Measurements from ENCODE around the gene SYCE3.

Gene SYCE3

GRCh38 chr22:50530877-50531545 lies 31.7 kb downstream of the SYCE3 start:
- H3K4me3 Mint-ChIP-seq: peak overlapping the region; percentile 94
- H3K27me3 Mint-ChIP-seq (ENCODE audit: low read depth): no peaks in the 10 kb centered on the region
- no peaks in the 10 kb centered on the region for H3K9me3 Mint-ChIP-seq
- peaks cover 13% of the 10 kb centered on the region for H3K36me3 Mint-ChIP-seq (ENCODE audit: low read depth)
- H3K27ac Mint-ChIP-seq: peak overlapping the region; percentile 99
- DNase-seq (ENCODE audit: low spot score): peak; percentile 86
- H3K4me1 Mint-ChIP-seq (ENCODE audit: low read depth): peaks cover 41% of the 10 kb centered on the region

GRCh38 chr22:50530580-50530876 lies 32.2 kb downstream of the SYCE3 start:
- H3K27ac Mint-ChIP-seq: peak overlapping the region; percentile 99
- no peaks in the 10 kb centered on the region for H3K9me3 Mint-ChIP-seq
- peak overlapping the region; percentile 94 for H3K4me3 Mint-ChIP-seq
- no peak for DNase-seq (ENCODE audit: low spot score)
- no peaks in the 10 kb centered on the region for H3K27me3 Mint-ChIP-seq (ENCODE audit: low read depth)
- H3K36me3 Mint-ChIP-seq (ENCODE audit: low read depth): peaks cover 13% of the 10 kb centered on the region
- peaks cover 41% of the 10 kb centered on the region for H3K4me1 Mint-ChIP-seq (ENCODE audit: low read depth)

GRCh38 chr22:50529897-50530579 lies 32.7 kb downstream of the SYCE3 start, which contains the start of gene TYMP:
TSS of gene TYMP (minus strand) at chr22:50530012. CDS start at chr22:50529709, 303 bp downstream.
- no peaks in the 10 kb centered on the region for H3K9me3 Mint-ChIP-seq
- no peaks in the 10 kb centered on the region for H3K27me3 Mint-ChIP-seq (ENCODE audit: low read depth)
- peak within 1 kb of the TSS; percentile 94 for H3K4me3 Mint-ChIP-seq
- peaks cover 13% of the 10 kb centered on the region for H3K36me3 Mint-ChIP-seq (ENCODE audit: low read depth)
- peak within 1 kb of the TSS; percentile 99 for H3K27ac Mint-ChIP-seq
- peak; percentile 82 for DNase-seq (ENCODE audit: low spot score)
- H3K4me1 Mint-ChIP-seq (ENCODE audit: low read depth): peaks cover 41% of the 10 kb centered on the region

- Mint-ChIP-seq H3K4me3 (peak overlapping the region; percentile 66), H3K27ac (peak overlapping the region; percentile 55), H3K36me3 (ENCODE audit: low read depth) (peaks cover 18% of the 10 kb centered on the region), H3K27me3 (ENCODE audit: low read depth) (no peaks in the 10 kb centered on the region), H3K9me3 (no peaks in the 10 kb centered on the region), H3K4me1 (ENCODE audit: low read depth) (peaks cover 44% of the 10 kb centered on the region)
- no peak for DNase-seq (ENCODE audit: low spot score)
Observed at GRCh38 chr22:50529416-50529896, 33.3 kb downstream of the SYCE3 start.

- H3K27ac Mint-ChIP-seq: peak overlapping the region; percentile 82
- peaks cover 41% of the 10 kb centered on the region for H3K4me1 Mint-ChIP-seq (ENCODE audit: low read depth)
- no peaks in the 10 kb centered on the region for H3K9me3 Mint-ChIP-seq
- DNase-seq (ENCODE audit: low spot score): no peak
- H3K36me3 Mint-ChIP-seq (ENCODE audit: low read depth): peaks cover 20% of the 10 kb centered on the region
- no peaks in the 10 kb centered on the region for H3K27me3 Mint-ChIP-seq (ENCODE audit: low read depth)
- H3K4me3 Mint-ChIP-seq: peak overlapping the region; percentile 82
Observed at GRCh38 chr22:50528682-50529415, 33.9 kb downstream of the SYCE3 start.

- H3K4me1 Mint-ChIP-seq (ENCODE audit: low read depth): peaks cover 34% of the 10 kb centered on the region
- H3K27ac Mint-ChIP-seq: peak overlapping the region; percentile 82
- DNase-seq (ENCODE audit: low spot score): no peak
- no peaks in the 10 kb centered on the region for H3K27me3 Mint-ChIP-seq (ENCODE audit: low read depth)
- peaks cover 25% of the 10 kb centered on the region for H3K36me3 Mint-ChIP-seq (ENCODE audit: low read depth)
- no peaks in the 10 kb centered on the region for H3K9me3 Mint-ChIP-seq
- H3K4me3 Mint-ChIP-seq: peak overlapping the region; percentile 82
Observed at GRCh38 chr22:50527921-50528681, 34.6 kb downstream of the SYCE3 start.

- no peaks in the 10 kb centered on the region for H3K27me3 Mint-ChIP-seq (ENCODE audit: low read depth)
- DNase-seq (ENCODE audit: low spot score): peak; percentile 43
- H3K27ac Mint-ChIP-seq: peak overlapping the region; percentile 82
- H3K9me3 Mint-ChIP-seq: no peaks in the 10 kb centered on the region
- peaks cover 28% of the 10 kb centered on the region for H3K36me3 Mint-ChIP-seq (ENCODE audit: low read depth)
- H3K4me3 Mint-ChIP-seq: peak overlapping the region; percentile 82
- H3K4me1 Mint-ChIP-seq (ENCODE audit: low read depth): peaks cover 28% of the 10 kb centered on the region
Observed at GRCh38 chr22:50526834-50527801, 35.6 kb downstream of the SYCE3 start.

- H3K27me3 Mint-ChIP-seq (ENCODE audit: low read depth): no peaks in the 10 kb centered on the region
- H3K4me3 Mint-ChIP-seq: peak overlapping the region; percentile 82
- H3K36me3 Mint-ChIP-seq (ENCODE audit: low read depth): peaks cover 28% of the 10 kb centered on the region
- DNase-seq (ENCODE audit: low spot score): peak; percentile 85
- H3K9me3 Mint-ChIP-seq: no peaks in the 10 kb centered on the region
- H3K4me1 Mint-ChIP-seq (ENCODE audit: low read depth): peaks cover 28% of the 10 kb centered on the region
- peak overlapping the region; percentile 82 for H3K27ac Mint-ChIP-seq
Observed at GRCh38 chr22:50526108-50526833, 36.4 kb downstream of the SYCE3 start.

- H3K4me1 Mint-ChIP-seq (ENCODE audit: low read depth): peaks cover 28% of the 10 kb centered on the region
- H3K9me3 Mint-ChIP-seq: no peaks in the 10 kb centered on the region
- DNase-seq (ENCODE audit: low spot score): no peak
- H3K4me3 Mint-ChIP-seq: peak overlapping the region; percentile 96
- H3K27me3 Mint-ChIP-seq (ENCODE audit: low read depth): no peaks in the 10 kb centered on the region
- peaks cover 28% of the 10 kb centered on the region for H3K36me3 Mint-ChIP-seq (ENCODE audit: low read depth)
- H3K27ac Mint-ChIP-seq: peak overlapping the region; percentile 83
Observed at GRCh38 chr22:50525858-50526107, 36.9 kb downstream of the SYCE3 start.

GRCh38 chr22:50525104-50525857 lies 37.4 kb downstream of the SYCE3 start, which contains the start of gene SCO2:
TSS of gene SCO2 (minus strand) at chr22:50525598. CDS start at chr22:50524411, 1,187 bp downstream.
- Mint-ChIP-seq H3K27me3 (ENCODE audit: low read depth) (no peaks in the 10 kb centered on the region), H3K9me3 (no peaks in the 10 kb centered on the region), H3K27ac (peak within 1 kb of the TSS; percentile 92), H3K36me3 (ENCODE audit: low read depth) (peaks cover 27% of the 10 kb centered on the region), H3K4me1 (ENCODE audit: low read depth) (peaks cover 28% of the 10 kb centered on the region), H3K4me3 (peak within 1 kb of the TSS; percentile 96)
- DNase-seq (ENCODE audit: low spot score): peak; percentile 99

- no peaks in the 10 kb centered on the region for H3K9me3 Mint-ChIP-seq
- no peak for DNase-seq (ENCODE audit: low spot score)
- H3K36me3 Mint-ChIP-seq (ENCODE audit: low read depth): peaks cover 30% of the 10 kb centered on the region
- peak overlapping the region; percentile 92 for H3K27ac Mint-ChIP-seq
- H3K27me3 Mint-ChIP-seq (ENCODE audit: low read depth): no peaks in the 10 kb centered on the region
- H3K4me1 Mint-ChIP-seq (ENCODE audit: low read depth): peaks cover 28% of the 10 kb centered on the region
- H3K4me3 Mint-ChIP-seq: peak overlapping the region; percentile 96
Observed at GRCh38 chr22:50524676-50525103, 38.0 kb downstream of the SYCE3 start.

Measured in T-helper 2 cell treated with Interferon-gamma antibody and Interleukin-4, amounts not matched to agents 5 μg/mL and 100 μg/mL, for 36 hours (primary cell).